HG02981 (cell line): ENCODE data around the gene GRIN1.

ENCODE experiments used
- ATAC-seq: cut with Tn5 transposase; IDR thresholded peaks from one replicate; pipeline ENCODE4 v1.9.1; 2021; ENCODE audit warnings: mild to moderate bottlenecking, moderate library complexity; ENCODE audit not compliant: unreplicated experiment

GRIN1 gene

GRCh38 chr9:137189297-137190295 is 50.6 kb downstream of the GRIN1 start:
- ATAC-seq, result no peak

- ATAC-seq, result no peak
Measured at GRCh38 chr9:137190315-137190856, 51.4 kb downstream of the GRIN1 start.

GRCh38 chr9:137191245-137191644 is 52.3 kb downstream of the GRIN1 start:
- ATAC-seq, result no peak

GRCh38 chr9:137191691-137192447 is 52.9 kb downstream of the GRIN1 start:
- ATAC-seq, result no peak

- no peak for ATAC-seq
Measured at GRCh38 chr9:137192448-137192780, 53.5 kb downstream of the GRIN1 start.

GRCh38 chr9:137192859-137193258 is 53.9 kb downstream of the GRIN1 start:
- ATAC-seq, result no peak

GRCh38 chr9:137193771-137194170 is 54.8 kb downstream of the GRIN1 start:
- ATAC-seq, result no peak

- ATAC-seq, result no peak
Measured at GRCh38 chr9:137194388-137194787, 55.4 kb downstream of the GRIN1 start.

- no peak for ATAC-seq
Measured at GRCh38 chr9:137194909-137195308, 56.0 kb downstream of the GRIN1 start.

GRCh38 chr9:137195525-137196220 is 56.7 kb downstream of the GRIN1 start:
- no peak for ATAC-seq

GRCh38 chr9:137198051-137198901 is 59.3 kb downstream of the GRIN1 start:
- ATAC-seq, result no peak

- no peak for ATAC-seq
Measured at GRCh38 chr9:137198902-137199283, 59.9 kb downstream of the GRIN1 start.

GRCh38 chr9:137199411-137200121 is 60.6 kb downstream of the GRIN1 start:
- ATAC-seq, result no peak

GRCh38 chr9:137200311-137201204 is 61.6 kb downstream of the GRIN1 start, which contains the start of gene TPRN:
Gene TPRN, minus strand, starts transcription at chr9:137200741. Its CDS starts 30 bp downstream, at chr9:137200711.
- peak; percentile 82 for ATAC-seq

- no peak for ATAC-seq
Measured at GRCh38 chr9:137201205-137201868, 62.4 kb downstream of the GRIN1 start.

- ATAC-seq, result no peak
Measured at GRCh38 chr9:137202966-137203365, 64.0 kb downstream of the GRIN1 start.

- no peak for ATAC-seq
Measured at GRCh38 chr9:137204731-137205125, 65.8 kb downstream of the GRIN1 start.
